ENCODE measurements around the gene SLC39A5.
"Not testable (repeated sequence)": the region's sequence is repeated elsewhere in the genome, so short reads cannot be mapped to it uniquely, and the experiment has no call there.

The SLC39A5 gene

DNA sequence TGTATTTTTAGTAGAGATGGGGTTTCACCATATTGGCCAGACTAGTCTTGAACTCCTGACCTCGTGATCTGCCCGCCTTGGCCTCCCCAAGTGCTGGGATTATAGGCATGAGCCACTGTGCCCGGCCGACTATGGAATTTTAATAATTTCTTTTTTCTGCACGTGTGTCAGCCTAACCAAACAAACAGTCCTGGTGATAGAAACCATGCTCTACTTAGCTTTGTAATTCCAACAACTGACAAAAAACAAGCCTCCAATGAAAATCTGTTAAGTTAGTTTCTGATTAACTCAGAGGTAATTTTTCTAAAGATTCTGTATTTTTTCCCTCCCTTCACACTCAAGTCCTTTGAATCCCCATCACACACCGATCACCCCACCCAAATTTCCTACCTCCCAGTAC lies 52.2 kb downstream of the SLC39A5 start:
- no peak for DNase-seq

DNA sequence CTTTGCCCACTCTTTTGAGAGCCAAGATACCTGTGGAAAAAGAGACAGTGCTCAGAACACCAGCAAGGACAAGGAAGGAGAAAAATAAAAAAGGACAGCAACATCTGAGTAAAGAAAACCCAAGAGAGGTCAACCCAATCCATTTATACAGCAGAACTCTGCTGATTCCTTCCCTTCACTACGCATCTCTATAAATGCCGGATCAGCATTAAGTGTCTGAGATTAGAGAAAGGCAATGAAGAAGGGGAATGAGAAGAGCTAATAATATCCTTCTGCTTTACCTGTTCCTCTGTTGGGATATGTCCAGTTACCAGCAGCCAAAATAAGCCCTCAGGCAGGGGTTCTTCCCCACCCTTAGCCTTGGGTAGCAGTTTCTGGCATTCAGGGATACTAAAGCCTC lies 52.7 kb downstream of the SLC39A5 start:
- DNase-seq: no peak

- DNase-seq: not testable (repeated sequence)
These were observed 54.4 kb downstream of the SLC39A5 start for GRCh38 chr12:56284263-56284662.

DNA sequence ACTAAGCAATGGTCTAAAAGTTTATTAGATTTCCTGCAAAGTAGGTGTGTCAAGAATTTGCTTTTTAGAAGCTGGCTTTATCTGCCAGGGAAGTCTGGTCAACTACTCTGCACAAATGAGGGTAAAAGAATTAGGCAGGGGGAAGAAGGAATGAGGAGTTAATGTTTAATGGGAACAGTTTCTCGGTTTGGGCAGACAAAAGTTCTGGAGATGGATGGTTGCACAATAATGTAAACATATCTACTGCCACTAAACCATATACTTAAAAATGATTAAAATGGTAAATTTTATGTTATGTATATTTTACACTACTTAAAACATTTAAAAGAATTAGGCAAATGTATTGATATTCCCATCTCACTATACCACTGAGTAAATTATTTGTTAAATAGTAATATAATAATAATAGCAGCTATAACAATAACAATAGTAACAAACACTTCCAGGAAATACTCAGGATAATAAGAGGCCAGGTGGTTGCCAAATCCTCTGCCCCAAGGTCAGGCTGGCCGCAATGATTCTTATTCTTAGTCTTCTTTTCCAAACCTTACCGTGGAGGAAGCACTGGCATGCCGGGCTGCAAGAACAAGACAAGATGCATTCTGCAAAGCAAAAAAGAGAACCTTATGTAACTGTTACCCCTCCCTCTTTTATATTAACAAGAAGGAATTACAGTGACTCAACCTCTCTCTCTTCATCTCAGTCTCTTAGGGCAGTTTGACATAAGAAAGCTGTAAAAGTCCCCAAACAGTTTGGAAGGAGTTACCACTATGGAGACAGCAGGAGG lies 56.4 kb downstream of the SLC39A5 start:
- DNase-seq: no peak
